NCI-H82 (cell line): ENCODE results near the gene AMT.

ENCODE experiments used
- DNase-seq: peaks from one replicate; lab custom pipeline; 2025; lab: John Stamatoyannopoulos, UW

AMT gene

GRCh38 chr3:49388289-49388820, 33.9 kb downstream of the AMT start:
- DNase-seq: no peak

- DNase-seq: no peak
Observed at GRCh38 chr3:49387721-49388120, 34.6 kb downstream of the AMT start.

GRCh38 chr3:49386056-49386756, 36.1 kb downstream of the AMT start:
- no peak for DNase-seq

- no peak for DNase-seq
Observed at GRCh38 chr3:49385617-49386016, 36.7 kb downstream of the AMT start.

DNA sequence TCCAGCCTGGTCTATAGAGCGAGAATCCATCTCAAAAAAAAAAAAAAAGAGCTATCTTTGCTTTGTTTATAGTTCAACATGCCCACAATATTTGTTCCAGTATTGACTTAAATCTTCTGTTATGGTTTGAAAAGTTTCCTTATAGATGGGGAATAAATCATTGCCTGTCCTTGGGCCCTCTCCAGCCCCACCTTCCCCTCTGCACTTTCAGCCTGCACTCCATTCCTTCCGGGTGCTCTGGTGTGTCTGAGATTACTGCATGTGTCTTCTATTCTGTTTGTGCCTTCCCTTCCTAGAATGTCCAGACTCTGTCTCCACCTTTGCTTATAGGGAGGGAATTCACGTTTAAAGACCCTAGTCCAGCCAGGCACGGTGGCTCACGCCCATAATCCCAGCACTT, 38.9 kb downstream of the AMT start:
- no peak for DNase-seq

DNA sequence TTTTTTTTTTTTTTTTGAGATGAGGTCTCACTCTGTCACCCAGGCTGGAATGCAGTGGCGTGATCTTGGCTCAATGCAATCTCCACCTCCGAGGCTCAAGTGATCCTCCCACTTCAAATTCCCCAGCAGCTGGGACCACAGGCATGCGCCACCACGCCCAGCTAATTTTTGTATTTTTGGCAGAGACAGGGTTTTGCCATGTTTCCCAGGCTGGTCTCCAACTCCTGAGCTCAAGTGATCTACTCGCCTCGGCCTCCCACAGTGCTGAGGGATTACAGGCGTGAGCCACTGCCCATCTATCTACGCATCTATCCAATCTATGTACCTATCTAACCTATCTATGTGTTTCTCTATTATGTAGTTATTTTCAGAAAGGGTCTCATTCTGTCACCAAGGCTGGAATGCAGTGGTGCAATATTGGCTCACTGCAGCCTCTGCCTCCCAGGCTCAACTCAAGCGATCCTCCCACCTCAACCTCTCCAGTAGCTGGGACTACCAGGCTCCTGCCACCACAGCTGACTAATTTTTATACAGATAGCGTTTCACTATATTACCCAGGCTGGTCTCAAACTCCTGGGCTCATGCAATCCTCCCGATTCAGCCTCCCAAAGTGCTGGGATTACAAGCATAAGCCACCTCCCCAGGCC, 43.9 kb downstream of the AMT start:
- DNase-seq: no peak

GRCh38 chr3:49377483-49377882, 44.8 kb downstream of the AMT start:
- no peak for DNase-seq

- DNase-seq: no peak
Observed at GRCh38 chr3:49371946-49372345, 50.3 kb downstream of the AMT start.

GRCh38 chr3:49370585-49371290, 51.5 kb downstream of the AMT start:
- DNase-seq: no peak
